Activated T-helper 17 cell treated with anti-CD3 and anti-CD28 coated beads, Interleukin-2, amount 50 U/mL, for 72 hours (primary cell): Measurements from ENCODE around the gene GHRL. TPM values are rescaled to one million over a fixed set of nuclear protein-coding genes. Genes with fewer than 3 reads are reported as not detected.

Source experiments
- ATAC-seq: fragments of 150-1000 bp; cut with Tn5 transposase; replicated peaks from 2 replicates; pipeline ENCODE4 v1.10.0; 2021; ENCODE audit warnings: mild to moderate bottlenecking, moderate library complexity
- H3K27ac Mint-ChIP-seq: one replicate; pipeline ENCODE4 v1.8.0; 2022; ENCODE audit warnings: mixed read lengths
- H3K27me3 Mint-ChIP-seq: one replicate; pipeline ENCODE4 v1.8.0; 2022; ENCODE audit warnings: mixed read lengths
- H3K36me3 Mint-ChIP-seq: one replicate; pipeline ENCODE4 v1.8.0; 2022; ENCODE audit warnings: low read depth, mild to moderate bottlenecking, mixed read lengths
- H3K4me1 Mint-ChIP-seq: one replicate; pipeline ENCODE4 v1.8.0; 2022; ENCODE audit warnings: mixed read lengths
- H3K4me3 Mint-ChIP-seq: one replicate; pipeline ENCODE4 v1.8.0; 2022; ENCODE audit warnings: mild to moderate bottlenecking, mixed read lengths
- H3K9me3 Mint-ChIP-seq: one replicate; pipeline ENCODE4 v1.8.0; 2022; ENCODE audit warnings: mixed read lengths
- total RNA-seq, 2 donors: library from RNA; stranded (reverse); gene quantifications; one replicate each; pipeline ENCODE4 v1.2.3, GENCODE V29; 2022

The GHRL gene
- total RNA-seq, 2 donors from 2014 or later = 0.34 to 0.58 TPM

GRCh38 chr3:10244009-10244408, 48.7 kb downstream of the GHRL start:
- no peak for ATAC-seq
- no peaks in the 10 kb centered on the region for H3K27me3 Mint-ChIP-seq
- peaks cover 7% of the 10 kb centered on the region for H3K9me3 Mint-ChIP-seq
- peak overlapping the region; percentile 93 for H3K4me3 Mint-ChIP-seq
- peaks cover 31% of the 10 kb centered on the region for H3K36me3 Mint-ChIP-seq
- peak overlapping the region; percentile 99 for H3K27ac Mint-ChIP-seq
- peaks cover 36% of the 10 kb centered on the region for H3K4me1 Mint-ChIP-seq

GRCh38 chr3:10242182-10243065, 50.3 kb downstream of the GHRL start:
- no peaks in the 10 kb centered on the region for H3K27me3 Mint-ChIP-seq
- peaks cover 30% of the 10 kb centered on the region for H3K36me3 Mint-ChIP-seq
- peak; percentile 96 for ATAC-seq
- peak overlapping the region; percentile 93 for H3K4me3 Mint-ChIP-seq
- H3K9me3 Mint-ChIP-seq = peaks cover 4% of the 10 kb centered on the region
- H3K27ac Mint-ChIP-seq = peak overlapping the region; percentile 99
- peaks cover 44% of the 10 kb centered on the region for H3K4me1 Mint-ChIP-seq

GRCh38 chr3:10240799-10241198, 51.9 kb downstream of the GHRL start:
- no peaks in the 10 kb centered on the region for H3K9me3 Mint-ChIP-seq
- no peak for ATAC-seq
- no peak overlapping the region for H3K27ac Mint-ChIP-seq
- H3K36me3 Mint-ChIP-seq = peaks cover 27% of the 10 kb centered on the region
- peaks cover 47% of the 10 kb centered on the region for H3K4me1 Mint-ChIP-seq
- no peak overlapping the region for H3K4me3 Mint-ChIP-seq
- H3K27me3 Mint-ChIP-seq = no peaks in the 10 kb centered on the region

- H3K4me3 Mint-ChIP-seq = peak overlapping the region; percentile 56
Observed at GRCh38 chr3:10238345-10239183, 54.2 kb downstream of the GHRL start.

More at GRCh38 chr3:10238345-10239183, 54.2 kb downstream of the GHRL start:
- peak overlapping the region; percentile 85 for H3K27ac Mint-ChIP-seq
- no peaks in the 10 kb centered on the region for H3K9me3 Mint-ChIP-seq
- H3K4me1 Mint-ChIP-seq = peaks cover 35% of the 10 kb centered on the region
- H3K36me3 Mint-ChIP-seq = peaks cover 43% of the 10 kb centered on the region
- ATAC-seq = peak; percentile 41
- no peaks in the 10 kb centered on the region for H3K27me3 Mint-ChIP-seq

Other genes with a start within 250 kb of the GHRL start
- gene FANCD2OS, start 184.7 kb downstream of the GHRL start, total RNA-seq = not detected
- gene BRK1, start 177.3 kb downstream of the GHRL start, total RNA-seq = 100 to 1,000 TPM in 1 of 2 donors, 10 to 100 TPM in 1; 93.3 to 111 TPM
- gene VHL, start 151.2 kb downstream of the GHRL start, total RNA-seq = 10 to 100 TPM; 62.7 to 63.7 TPM
- 10 to 100 TPM in 1 of 2 donors, 1 to 10 TPM in 1; 5.6 to 10.1 TPM for gene IRAK2, start 128.0 kb downstream of the GHRL start, total RNA-seq
- 10 to 100 TPM; 56.7 to 71.7 TPM for gene TATDN2, start 44.5 kb downstream of the GHRL start, total RNA-seq
- gene SEC13, start 28.2 kb upstream of the GHRL start, total RNA-seq = 100 to 1,000 TPM in 1 of 2 donors, 10 to 100 TPM in 1; 69.5 to 104 TPM
- gene ATP2B2, start 212.6 kb upstream of the GHRL start, total RNA-seq = not detected